NCI-H2196 (cell line): ENCODE measurements around the gene RNF8.
"Not testable (repeated sequence)": the region's sequence is repeated elsewhere in the genome, so short reads cannot be mapped to it uniquely, and the experiment has no call there.

Experiments used
- DNase-seq: peaks from one replicate; lab custom pipeline; 2025; ENCODE audit not compliant: unreplicated experiment; lab: John Stamatoyannopoulos, UW

The RNF8 gene

DNA sequence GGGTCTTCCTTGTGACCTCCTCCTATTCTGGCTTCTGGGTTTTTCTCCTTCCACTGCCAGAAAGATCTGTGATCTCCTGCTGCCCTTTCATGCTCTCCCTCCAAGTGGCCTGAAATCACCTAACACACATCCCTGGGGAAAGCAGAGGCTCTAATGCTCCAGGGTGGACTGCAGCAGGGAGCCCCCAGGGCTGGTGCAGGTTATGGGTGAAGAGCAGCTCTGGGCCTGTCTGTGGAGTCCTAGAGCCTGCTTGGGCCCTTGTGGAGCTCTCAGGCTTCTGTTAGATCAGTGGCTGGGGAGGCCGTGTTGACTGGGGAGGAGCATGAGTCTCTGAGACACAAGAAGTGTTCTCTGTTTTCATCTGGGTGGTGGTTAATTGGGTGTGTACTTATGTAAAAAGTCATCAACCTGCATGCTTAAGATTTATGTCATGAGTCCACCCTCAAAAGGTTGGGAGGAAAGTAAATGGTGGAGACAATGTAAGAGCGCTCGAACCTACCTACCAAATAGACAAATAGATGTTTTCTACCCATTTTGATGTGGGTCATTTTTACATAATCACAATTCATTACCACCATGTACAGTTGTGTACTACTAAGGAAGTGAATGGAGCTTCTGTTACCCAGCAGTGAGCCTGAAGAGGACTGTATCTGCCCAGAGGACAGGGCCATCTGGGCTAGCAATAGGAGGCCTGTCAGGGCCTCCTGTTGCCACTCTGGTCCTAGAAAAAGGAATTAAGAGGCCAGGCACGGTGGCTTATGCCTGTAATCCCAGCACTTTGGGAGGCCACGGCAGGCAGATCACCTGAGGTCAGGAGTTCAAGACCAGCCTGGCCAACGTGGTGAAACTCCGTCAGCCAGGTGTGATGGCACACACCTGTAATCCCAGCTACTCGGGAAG, 32.0 kb upstream of the RNF8 start:
- DNase-seq, result no peak

DNA sequence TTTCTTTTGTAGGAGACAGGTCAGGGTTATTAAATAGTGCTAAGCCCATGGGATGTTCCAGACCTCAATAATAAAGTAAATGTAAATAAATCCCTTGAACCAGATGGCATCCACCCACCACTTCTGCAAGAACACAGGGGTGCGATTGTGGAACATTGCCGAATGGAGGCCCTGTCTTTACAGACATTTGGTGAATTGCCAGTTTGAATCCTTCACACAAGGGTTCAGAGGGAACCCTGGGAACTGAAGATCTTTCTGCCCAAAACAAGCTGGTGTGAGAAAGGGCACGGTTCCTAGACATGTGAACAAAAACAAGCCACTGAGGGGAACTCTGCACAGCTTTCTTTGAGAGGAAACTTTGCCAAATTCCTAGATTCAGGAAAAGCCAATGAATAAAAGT, 30.2 kb upstream of the RNF8 start:
- DNase-seq, result no peak

DNA sequence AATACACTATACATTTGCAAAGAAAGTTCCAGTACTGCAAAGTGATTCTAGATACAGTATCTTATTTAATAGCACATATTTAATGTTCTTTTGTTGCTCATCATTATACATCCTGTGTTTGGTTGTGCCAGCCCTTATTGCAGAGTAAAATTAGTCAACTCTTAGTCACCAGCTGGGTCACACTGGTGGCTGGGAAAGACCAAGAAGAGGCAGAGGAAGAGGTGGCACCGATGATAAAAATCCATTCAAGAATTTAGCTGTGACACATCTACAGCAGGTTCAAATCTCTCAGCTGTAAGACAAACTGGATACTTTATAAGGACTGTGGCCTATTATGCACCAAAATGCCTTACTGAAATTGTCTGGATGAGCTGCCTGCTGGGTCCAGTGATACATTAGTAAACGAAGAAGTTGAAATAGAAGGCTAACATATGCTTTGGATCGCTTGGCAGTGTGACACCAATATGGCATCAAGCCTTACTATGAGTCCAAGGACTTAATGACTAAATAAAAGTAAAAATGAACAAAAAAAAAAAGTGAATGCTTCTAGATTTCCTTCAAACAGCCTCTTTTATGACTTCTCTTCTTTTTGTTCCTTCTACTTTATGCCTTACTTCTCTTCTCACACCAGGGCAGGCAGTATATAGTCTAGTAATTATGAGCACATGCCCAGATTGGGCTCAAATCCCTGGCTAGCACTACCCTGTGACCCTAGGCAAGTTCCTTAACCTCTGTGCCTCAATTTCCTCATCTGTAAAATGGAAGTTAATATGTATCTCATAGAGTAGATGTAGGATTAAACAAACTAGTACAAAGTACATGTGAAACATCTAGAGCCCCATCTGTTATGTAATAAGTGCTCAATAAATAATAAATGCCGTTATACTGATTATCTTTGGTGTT, 29.4 kb upstream of the RNF8 start:
- no peak for DNase-seq

DNA sequence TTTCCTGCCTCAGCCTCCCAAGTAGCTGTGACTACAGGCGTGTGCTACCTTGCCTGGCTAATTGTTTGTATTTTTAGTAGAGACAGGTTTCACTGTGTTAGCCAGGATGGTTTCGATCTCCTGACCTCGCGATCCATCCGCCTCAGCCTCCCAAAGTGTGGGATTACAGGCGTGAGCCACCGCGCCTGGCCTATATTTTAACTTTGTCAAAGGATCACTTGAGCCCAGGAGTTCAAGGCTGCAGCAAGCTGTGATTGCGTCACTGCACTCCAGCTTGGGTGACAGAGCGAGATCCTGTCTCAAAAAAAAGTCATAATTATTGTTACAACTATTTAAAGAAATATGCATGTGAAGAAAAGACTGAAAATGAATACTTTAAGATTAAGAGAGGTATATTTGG, 23.4 kb upstream of the RNF8 start:
- DNase-seq, result not testable (repeated sequence)

DNA sequence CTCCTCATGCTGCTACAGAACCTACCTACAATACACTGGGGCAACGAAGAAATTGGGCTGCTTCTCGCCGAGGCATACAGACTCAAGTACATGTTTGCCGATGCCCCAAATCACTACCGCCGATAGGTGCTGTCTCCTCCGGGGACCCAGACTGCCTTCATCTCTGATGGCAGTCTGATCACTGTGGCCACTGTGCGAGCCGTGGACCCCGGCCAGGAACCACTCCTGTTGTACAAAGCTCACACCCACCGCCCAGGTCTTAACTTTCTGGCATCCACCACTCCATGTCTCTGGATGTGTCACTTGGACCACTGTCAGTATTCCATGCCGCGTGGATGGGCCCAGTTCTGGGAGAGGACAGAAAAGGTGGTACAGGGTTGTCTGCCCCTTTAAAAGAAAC, 22.7 kb upstream of the RNF8 start:
- no peak for DNase-seq

DNA sequence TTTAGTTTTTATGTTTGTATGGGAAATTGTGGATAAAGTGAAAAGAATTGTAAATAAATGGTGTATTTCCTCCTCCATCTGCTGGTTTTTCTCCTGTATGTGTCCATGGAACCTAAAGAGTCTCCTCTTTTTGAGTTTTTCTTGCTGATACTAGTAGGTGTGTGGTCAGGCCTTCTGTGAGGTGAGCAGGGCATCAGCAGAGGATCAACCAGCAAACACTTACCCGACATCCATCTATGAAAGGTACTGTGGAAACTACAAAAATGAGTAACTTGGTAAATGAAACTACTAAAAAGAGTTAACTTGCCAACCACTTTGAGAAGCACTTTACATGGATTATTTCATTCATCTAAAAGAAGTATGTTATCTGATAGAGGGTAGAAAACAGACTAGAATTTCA, 20.9 kb upstream of the RNF8 start:
- DNase-seq, result no peak

DNA sequence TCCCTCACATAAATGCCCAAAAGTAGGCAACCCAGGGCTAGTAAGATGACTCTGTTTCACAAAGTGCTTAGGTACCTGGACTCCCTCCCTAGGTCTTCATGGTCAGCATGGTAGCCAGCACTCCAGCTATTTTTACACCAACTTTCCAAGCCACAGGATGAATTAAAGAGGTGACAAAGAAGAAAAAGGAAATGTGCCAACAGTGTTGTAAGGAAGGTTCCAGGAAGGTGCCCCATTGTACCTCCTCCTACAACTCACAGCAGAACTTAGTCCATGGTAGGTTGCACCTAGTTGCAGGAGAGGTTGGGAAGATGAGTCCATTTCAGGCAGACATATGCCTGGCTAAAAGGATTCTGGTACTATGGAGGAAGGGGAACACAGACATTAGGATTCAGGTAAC, 19.7 kb upstream of the RNF8 start:
- DNase-seq, result no peak

DNA sequence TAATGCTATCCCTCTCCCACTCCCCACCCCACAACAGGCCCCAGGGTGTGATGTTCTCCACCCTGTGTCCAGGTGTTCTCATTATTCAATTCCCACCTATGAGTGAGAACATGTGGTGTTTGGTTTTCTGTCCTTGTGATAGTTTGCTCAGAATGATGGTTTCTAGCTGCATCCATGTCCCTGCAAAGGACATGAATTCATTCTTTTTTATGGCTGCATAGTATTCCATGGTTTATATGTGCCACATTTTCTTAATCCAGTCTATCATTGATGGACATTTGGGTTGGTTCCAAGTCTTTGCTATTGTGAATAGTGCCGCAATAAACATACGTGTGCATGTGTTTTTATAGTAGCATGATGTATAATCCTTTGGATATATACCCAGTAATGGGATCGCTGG, 15.5 kb upstream of the RNF8 start:
- not testable (repeated sequence) for DNase-seq

DNA sequence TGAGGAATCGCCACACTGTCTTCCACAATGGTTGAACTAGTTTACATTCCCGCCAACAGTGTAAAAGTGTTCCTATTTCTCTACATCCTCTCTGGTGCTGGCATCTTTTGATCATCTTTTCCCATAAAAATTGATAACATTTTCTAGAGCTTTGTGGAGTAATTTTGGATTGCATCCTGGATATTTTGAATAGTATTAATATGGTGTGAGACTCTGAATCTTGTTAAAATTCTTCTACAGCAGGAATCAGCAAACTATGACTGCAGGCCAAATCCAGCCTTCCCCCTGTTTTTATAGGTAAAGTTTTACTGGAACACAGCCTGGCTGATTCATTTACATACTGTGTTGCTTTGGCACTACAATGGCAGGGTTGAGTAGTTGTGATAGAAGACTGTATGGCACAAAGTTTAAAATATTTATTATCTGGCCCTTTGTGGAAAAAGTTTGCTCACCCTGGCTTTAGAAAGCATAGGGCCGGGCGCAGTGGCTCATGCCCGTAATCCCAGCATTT, 15.0 kb upstream of the RNF8 start:
- DNase-seq, result no peak

DNA sequence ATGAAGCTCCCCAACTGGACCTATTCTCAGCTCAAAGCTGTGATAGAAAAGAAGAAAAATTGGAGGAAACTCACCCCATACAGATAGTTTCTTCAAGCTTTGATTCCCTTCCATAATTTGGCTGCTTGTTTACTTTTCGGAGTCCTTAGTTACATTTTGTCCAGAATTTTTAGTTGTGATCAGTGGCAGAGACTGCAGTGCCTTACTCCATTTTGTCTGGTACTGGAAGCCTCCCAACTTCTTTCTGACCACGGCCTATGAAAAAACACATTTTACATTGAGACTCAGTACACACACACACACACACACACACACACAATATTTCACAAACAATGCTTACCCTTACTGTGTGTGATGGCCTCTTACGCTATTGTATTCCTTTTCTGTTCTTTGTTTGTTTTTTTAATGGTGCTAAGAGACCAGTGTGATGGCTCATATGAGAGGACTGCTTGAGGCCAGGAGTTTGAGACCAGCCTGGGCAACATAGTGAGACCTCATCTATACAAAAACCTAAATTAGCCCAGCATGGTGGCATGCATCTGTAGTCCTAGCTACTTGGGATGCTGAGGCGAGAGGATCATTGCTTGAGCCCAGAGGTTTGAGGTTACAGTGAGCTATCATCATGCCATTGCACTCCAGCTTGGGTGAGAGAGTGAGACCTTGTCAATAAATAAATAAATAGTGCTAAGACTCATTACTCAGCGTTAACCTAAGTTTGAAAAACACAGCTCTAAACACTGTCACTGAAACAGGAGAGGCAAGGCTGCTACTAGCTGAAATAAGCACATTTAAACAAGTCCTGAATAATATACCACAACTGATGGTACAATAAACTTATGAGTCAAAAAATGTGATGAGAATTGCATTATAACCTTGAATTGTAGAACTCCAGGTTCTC, 13.8 kb upstream of the RNF8 start:
- DNase-seq, result no peak

DNA sequence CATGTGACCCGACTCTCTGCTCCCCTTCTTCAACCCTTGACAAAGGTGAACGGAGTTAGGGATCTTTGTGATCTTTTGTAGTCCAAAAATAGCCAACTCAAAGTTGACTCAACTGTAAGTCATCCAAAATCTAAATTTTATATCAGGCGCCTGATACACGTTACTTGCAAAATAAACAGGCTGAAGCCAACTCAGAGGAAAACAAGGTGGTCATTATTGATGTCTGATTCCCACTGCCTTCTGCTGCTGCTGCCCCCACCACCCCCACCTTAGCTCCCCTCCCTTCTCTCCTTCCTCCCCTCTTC, 13.2 kb upstream of the RNF8 start:
- DNase-seq, result no peak

DNA sequence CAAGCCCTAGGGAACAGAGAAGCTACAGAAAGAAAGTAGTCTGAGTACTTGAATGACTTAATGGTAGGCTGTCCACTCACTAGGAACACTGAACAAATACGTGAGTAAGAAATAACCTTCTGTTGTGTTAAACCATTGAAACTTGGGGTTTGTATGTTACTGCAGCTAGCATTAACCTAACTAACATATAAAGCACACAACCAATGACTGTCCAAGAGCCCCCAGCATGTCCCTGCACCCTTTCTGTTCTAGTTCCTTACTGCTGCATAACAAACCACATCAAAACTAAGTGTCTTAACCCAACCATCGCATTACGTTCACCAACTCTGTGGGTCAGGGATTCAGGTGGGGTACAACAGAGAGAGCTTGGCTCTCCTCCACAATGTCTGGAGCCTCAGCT, 10.5 kb upstream of the RNF8 start:
- no peak for DNase-seq

DNA sequence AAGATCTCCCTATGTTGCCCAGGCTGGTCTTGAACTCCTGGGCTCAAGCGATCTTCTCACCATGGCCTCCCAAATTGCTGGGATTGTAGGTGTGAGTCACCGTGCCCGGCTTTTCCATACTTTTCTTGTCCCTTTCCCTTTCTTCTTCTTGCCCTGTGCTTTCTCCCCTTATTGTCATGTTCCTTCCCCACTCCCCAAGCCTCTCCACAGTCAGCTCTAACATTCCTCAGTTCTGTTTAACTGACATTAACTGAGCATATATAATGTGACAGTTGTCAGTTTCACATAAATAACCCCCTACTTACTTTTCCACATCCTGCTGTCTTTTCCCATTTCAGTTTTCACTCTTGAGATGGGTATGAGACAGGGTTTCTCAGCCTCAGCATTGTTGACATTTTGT, 9.5 kb upstream of the RNF8 start:
- no peak for DNase-seq

DNA sequence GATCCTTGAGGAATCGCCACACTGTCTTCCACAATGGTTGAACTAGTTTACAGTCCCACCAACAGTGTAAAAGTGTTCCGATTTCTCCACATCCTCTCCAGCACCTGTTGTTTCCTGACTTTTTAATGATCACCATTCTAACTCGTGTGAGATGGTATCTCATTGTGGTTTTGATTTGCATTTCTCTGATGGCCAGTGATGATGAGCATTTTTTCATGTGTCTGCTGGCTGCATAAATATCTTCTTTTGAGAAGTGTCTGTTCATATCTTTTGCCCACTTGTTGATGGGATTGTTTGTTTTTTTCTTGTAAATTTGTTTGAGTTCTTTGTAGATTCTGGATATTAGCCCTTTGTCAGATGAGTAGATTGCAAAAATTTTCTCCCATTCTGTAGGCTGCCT, 8.0 kb upstream of the RNF8 start:
- DNase-seq, result not testable (repeated sequence)

DNA sequence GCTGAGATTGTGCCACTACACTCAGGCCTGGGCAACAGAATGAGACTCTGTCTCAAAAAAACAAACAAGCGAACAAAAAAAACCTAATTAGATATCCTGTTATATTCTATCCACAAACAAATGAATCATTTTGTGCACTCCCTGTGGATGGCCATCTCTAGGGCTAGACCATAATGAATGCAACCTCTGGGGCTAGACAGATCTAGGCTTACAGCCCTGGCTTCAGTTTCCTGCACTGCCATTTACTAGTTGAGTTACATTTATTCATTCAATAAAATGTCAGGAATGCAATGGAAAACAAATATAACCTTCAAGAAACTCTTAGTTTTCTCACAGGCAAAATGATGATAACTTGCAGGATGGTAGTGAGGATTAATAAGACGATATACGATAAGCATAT, 6.6 kb upstream of the RNF8 start:
- no peak for DNase-seq

DNA sequence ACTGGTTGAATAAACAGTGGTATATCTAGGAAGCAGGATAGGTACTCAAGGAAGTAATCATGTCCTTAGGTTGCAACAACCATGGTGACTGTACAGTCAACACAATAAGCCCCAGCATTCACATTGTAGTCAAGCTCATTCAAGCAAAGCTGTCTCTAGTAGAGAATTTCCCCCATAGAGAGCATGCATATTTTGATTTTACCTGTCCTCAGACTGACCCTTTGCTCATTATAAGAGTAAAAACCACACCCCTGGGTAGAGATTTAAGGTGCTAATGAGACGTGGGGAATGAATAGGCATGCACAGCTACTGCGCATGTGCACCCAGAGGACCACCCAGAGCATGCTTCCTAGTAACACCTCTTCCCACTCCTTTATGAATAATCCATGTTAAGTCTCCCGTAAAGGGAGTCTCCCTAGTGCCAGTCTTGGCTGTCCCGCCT, 6.1 kb upstream of the RNF8 start:
- DNase-seq, result no peak

DNA sequence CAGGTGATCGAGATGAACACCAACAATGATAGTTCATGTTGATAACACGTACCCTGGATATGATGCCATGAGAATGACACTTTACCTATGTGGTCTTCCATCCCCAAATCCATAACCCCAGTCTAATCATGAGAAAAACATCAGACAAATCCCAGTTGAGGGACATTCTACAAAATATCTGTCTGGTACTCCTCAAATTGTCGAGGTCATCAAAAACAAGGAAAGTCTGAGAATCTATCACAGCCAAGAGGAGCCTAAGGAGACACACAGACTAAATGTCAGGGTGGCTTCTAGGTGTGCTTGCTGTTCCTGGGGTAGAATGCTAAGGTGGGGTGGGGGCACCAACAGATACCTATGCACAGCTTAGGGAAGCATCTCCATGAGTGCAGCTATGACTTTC, 2.8 kb upstream of the RNF8 start:
- DNase-seq, result no peak

DNA sequence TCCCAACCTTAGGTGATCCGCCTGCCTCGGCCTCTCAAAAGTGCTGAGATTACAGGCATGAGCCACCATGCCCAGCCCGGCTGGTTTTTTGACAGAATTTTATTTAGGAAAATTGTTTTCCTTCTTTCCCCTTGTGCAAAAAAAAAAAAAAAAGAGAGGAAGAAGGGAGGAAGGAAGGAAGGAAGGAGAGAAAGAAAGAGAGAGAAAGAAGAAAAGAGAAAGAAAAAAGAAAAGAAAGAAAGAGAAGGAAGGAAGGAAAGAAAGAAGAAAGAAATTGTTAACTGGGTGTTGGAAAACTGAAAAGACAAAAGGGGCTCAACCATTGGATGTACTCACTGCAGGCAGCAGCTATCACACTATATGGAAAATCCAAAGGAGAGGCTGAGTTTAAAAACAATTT, 1.4 kb upstream of the RNF8 start:
- no peak for DNase-seq

DNA sequence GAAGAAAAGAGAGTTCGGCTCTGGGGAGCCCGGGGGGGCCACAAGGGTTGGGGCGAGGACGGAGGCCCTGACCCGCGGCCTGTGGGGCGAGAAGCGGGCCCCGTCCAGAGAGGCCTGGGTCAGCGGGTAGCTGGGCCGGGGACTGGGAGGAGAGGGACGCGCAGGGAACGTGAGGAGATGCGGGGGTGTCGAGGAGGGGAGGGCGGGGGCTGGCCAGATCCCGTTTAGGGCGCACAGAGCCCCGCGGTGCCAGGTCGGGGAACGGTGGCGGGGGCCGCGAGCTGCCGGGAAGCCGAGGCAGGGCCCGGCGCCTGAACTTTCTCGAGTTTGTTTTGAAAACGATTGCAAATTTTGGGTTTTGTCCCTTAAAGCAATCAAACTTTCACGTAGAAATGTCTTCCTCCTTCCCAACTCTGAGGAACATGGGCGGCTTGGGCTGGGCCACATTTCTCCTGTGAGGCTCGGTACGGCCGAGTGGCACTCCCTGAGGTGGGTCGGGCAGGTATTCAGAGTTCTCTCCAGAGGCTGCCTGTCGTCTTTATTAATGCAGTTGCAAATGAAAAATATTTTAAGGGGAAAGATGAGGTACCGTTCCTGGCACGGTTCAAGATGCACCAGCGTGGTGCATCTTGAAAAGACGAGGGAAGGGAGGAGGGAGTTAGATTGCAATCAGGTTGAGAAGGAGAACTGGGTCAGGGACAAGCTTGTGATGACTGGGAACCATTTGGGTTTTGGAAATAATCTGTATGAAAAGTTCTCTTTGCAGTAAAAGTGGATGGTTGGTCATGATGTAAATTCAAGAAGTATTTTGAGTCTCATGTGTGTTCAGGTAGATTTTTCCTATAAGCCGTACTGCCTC, 972 bp downstream of the RNF8 start:
- no peak for DNase-seq

DNA sequence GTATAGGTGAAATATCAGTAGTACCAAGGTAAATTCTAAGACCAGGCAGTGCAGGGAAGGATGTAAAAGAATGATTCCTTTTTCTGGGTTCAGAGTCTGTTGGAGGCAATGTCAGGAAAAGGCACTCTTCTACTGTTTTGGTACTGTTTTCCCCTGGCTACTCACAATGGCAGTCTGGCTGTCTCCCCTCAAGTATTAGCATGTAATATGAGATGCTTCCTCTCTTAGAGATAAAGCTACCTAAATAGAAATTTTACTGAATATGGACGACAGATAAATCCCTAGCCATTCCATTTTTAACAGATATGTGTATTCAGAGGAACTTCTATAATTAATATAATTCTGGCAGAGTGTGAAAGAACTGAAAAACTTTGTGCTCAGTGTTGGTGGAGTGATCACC, 3.5 kb downstream of the RNF8 start:
- no peak for DNase-seq
